GM12891 (cell line): Measurements from ENCODE around the gene AXL.

Source experiments
- DNase-seq: peaks from one replicate; pipeline ENCODE4 v3.0.0; 2011; ENCODE audit warnings: low spot score; ENCODE audit not compliant: insufficient read length
- FAIRE-seq: peaks from 2 replicates; lab custom pipeline; 2011; peaks lifted over from hg19 to GRCh38; lab: Jason Lieb, UNC
- PAX5 ChIP-seq: IDR thresholded peaks from 2 replicates; pipeline ENCODE4 v1.6.1; 2011; ENCODE audit warnings: low read length, moderate library complexity, mild to moderate bottlenecking; ENCODE audit not compliant: insufficient read depth, severe bottlenecking
- POLR2A ChIP-seq: IDR thresholded peaks from 2 replicates; pipeline ENCODE4 v1.6.1; 2011; ENCODE audit warnings: low read depth, low read length, control low read depth
- POLR2AphosphoS5 ChIP-seq: IDR thresholded peaks from 2 replicates; pipeline ENCODE4 v1.6.1; 2011; ENCODE audit warnings: low read depth, low read length, control low read depth
- POU2F2 ChIP-seq: IDR thresholded peaks from 2 replicates; pipeline ENCODE4 v1.6.1; 2011; ENCODE audit warnings: low read depth, mild to moderate bottlenecking, control low read depth, low read length, moderate library complexity
- SPI1 ChIP-seq: IDR thresholded peaks from 2 replicates; pipeline ENCODE4 v1.6.1; 2011; ENCODE audit warnings: low read depth, low read length, control low read depth
- TAF1 ChIP-seq: IDR thresholded peaks from 2 replicates; pipeline ENCODE4 v1.6.1; 2011; ENCODE audit warnings: low read depth, low read length, control low read depth

The AXL gene

GRCh38 chr19:41311072-41311471, 92.0 kb downstream of the AXL start:
- DNase-seq: no peak
- no peak for TF ChIP-seq TAF1
- no peak for TF ChIP-seq PAX5
- TF ChIP-seq POU2F2: no peak
- TF ChIP-seq SPI1: no peak
- TF ChIP-seq POLR2AphosphoS5: no peak
- TF ChIP-seq POLR2A: no peak
- FAIRE-seq: no peak
